Neural progenitor cell (in vitro differentiated cells): Measurements from ENCODE around the gene CCDC28B. TPM values are rescaled to one million over a fixed set of nuclear protein-coding genes. Genes with fewer than 3 reads are reported as not detected.

Experiments used
- DNase-seq: peaks from one replicate; pipeline ENCODE4 v3.0.0-alpha.2; 2016; ENCODE audit warnings: low spot score
- H2AFZ ChIP-seq: fragments of 200-600 bp; sonication (generic); replicated peaks from 2 replicates; pipeline ENCODE4 v1.6.1; 2016; ENCODE audit warnings: antibody characterized with exemption
- H3F3A ChIP-seq: fragments of 200-600 bp; sonication (generic); 2 replicates; pipeline ENCODE4 v1.6.1; 2016; ENCODE audit warnings: antibody characterized with exemption, low read depth
- H3K27ac ChIP-seq: fragments of 200-600 bp; sonication (generic); 2 replicates; pipeline ENCODE4 v1.5.1; 2016; ENCODE audit warnings: mild to moderate bottlenecking
- H3K27me3 ChIP-seq: fragments of 200-600 bp; sonication (generic); 2 replicates; pipeline ENCODE4 v1.6.1; 2016; ENCODE audit warnings: mild to moderate bottlenecking, moderate library complexity
- H3K36me3 ChIP-seq: fragments of 200-600 bp; sonication (generic); 2 replicates; pipeline ENCODE4 v1.5.1; 2016
- H3K4me1 ChIP-seq: fragments of 200-600 bp; sonication (generic); 2 replicates; pipeline ENCODE4 v1.6.1; 2016; ENCODE audit warnings: mixed run types
- H3K4me2 ChIP-seq: fragments of 200-600 bp; sonication (generic); 2 replicates; pipeline ENCODE4 v1.6.1; 2016
- H3K4me3 ChIP-seq: fragments of 200-600 bp; sonication (generic); 2 replicates; pipeline ENCODE4 v1.5.1; 2016
- H3K79me2 ChIP-seq: fragments of 200-600 bp; sonication (generic); 2 replicates; pipeline ENCODE4 v1.6.1; 2016; ENCODE audit warnings: low read depth
- H3K9ac ChIP-seq: fragments of 200-600 bp; sonication (generic); 2 replicates; pipeline ENCODE4 v1.6.1; 2016
- H3K9me3 ChIP-seq: fragments of 200-600 bp; sonication (generic); 2 replicates; pipeline ENCODE4 v1.5.1; 2016; ENCODE audit warnings: low read depth
- H4K20me1 ChIP-seq: fragments of 200-600 bp; sonication (generic); 2 replicates; pipeline ENCODE4 v1.6.1; 2016; ENCODE audit warnings: low read depth
- H3K27ac Mint-ChIP-seq: 3 replicates; pipeline ENCODE4 v1.8.0; 2021; ENCODE audit warnings: mixed read lengths
- H3K27me3 Mint-ChIP-seq: 2 replicates; pipeline ENCODE4 v1.8.0; 2022; ENCODE audit warnings: low read depth, mild to moderate bottlenecking, inconsistent platforms, moderate library complexity, mixed read lengths; ENCODE audit not compliant: insufficient read depth
- H3K36me3 Mint-ChIP-seq: 3 replicates; pipeline ENCODE4 v1.8.0; 2021; ENCODE audit warnings: mixed read lengths
- H3K4me1 Mint-ChIP-seq: 3 replicates; pipeline ENCODE4 v1.8.0; 2021; ENCODE audit warnings: mixed read lengths
- H3K4me3 Mint-ChIP-seq: 3 replicates; pipeline ENCODE4 v1.8.0; 2021; ENCODE audit warnings: mild to moderate bottlenecking, moderate library complexity, mixed read lengths
- H3K9me3 Mint-ChIP-seq: 3 replicates; pipeline ENCODE4 v1.8.0; 2020; ENCODE audit warnings: mixed read lengths
- EZH2 ChIP-seq: fragments of 200-600 bp; sonication (generic); IDR thresholded peaks from 2 replicates; pipeline ENCODE4 v1.6.1; 2017; ENCODE audit warnings: antibody characterized with exemption, mild to moderate bottlenecking, moderate library complexity
- EZH2phosphoT487 ChIP-seq: fragments of 200-600 bp; sonication (generic); IDR thresholded peaks from 2 replicates; pipeline ENCODE4 v1.6.1; 2017; ENCODE audit warnings: antibody characterized with exemption
- total RNA-seq: library from RNA; depleted of rRNA; stranded (reverse); fragments of >200 nt; gene quantifications from 2 replicates; pipeline ENCODE4 v1.2.3, GENCODE V29; 2015; ENCODE audit warnings: low replicate concordance
- TF ChIP-seq, protein P1 (sequence below): fragments of 200-600 bp; sonication (generic); IDR thresholded peaks from 2 replicates; pipeline ENCODE4 v1.5.1; 2017; ENCODE audit warnings: antibody characterized with exemption, mild to moderate bottlenecking

Gene CCDC28B
- total RNA-seq, 1 donor from 2014 or later = 6.5 TPM

DNA sequence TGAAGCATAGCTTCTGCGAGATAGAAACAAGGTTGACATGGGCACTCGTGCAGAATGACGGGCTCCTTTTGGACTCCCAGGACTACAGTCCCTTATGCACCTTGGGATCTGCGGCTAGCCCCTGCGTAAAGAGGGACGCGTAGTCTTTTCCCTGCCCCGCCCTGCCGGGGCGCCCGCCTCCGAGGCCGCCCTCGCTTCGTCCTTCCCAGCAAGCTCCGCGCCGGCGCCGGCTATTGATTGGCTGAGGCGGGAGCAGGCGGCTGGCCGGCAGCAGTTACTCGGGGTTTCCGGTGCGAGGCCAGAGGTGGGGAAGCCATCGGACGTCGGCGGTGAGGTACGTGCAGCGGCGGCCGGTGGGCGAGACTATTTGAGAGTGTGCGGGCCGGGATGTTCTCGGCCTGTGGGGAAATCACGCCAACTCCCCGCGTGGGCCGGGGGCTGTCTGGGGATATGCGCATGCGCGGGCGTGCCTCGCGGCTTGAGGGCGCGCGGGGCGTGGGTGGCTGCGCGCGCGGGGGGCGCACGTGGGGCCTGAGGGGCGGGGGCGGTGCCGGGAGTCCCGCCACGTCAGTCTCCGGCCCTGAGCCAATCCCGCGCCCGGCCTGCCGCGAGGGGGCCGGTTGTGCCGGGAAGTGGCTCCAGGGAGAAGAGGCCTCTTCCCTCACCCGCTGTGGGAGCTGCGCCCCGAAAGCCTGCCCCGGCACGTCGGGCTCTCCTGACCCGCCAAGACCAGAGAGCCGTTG lies 20.8 kb upstream of the CCDC28B start, which contains the start of gene TXLNA:
TSS of gene TXLNA (plus strand) at position 233 of the 743 bp plus-strand sequence. CDS start 671 bp downstream, outside the sequence.
- TF ChIP-seq, protein P1, sequence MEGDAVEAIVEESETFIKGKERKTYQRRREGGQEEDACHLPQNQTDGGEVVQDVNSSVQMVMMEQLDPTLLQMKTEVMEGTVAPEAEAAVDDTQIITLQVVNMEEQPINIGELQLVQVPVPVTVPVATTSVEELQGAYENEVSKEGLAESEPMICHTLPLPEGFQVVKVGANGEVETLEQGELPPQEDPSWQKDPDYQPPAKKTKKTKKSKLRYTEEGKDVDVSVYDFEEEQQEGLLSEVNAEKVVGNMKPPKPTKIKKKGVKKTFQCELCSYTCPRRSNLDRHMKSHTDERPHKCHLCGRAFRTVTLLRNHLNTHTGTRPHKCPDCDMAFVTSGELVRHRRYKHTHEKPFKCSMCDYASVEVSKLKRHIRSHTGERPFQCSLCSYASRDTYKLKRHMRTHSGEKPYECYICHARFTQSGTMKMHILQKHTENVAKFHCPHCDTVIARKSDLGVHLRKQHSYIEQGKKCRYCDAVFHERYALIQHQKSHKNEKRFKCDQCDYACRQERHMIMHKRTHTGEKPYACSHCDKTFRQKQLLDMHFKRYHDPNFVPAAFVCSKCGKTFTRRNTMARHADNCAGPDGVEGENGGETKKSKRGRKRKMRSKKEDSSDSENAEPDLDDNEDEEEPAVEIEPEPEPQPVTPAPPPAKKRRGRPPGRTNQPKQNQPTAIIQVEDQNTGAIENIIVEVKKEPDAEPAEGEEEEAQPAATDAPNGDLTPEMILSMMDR = peak; percentile 3
- TF ChIP-seq EZH2 = no peak
- Histone ChIP-seq H3K4me1 (peaks cover 16% of the 10 kb centered on the region), H3K27ac (peak within 1 kb of the TSS; percentile 76), H2AFZ (peak within 1 kb of the TSS; percentile 92), H3K79me2 (peaks cover 46% of the 10 kb centered on the region), H3K9me3 (no peaks in the 10 kb centered on the region), H3K4me2 (peak within 1 kb of the TSS; percentile 99), H3K36me3 (no peaks in the 10 kb centered on the region), H3F3A (peaks cover 38% of the 10 kb centered on the region), H4K20me1 (peaks cover 30% of the 10 kb centered on the region), H3K27me3 (no peaks in the 10 kb centered on the region), H3K9ac (peak within 1 kb of the TSS; percentile 71), H3K4me3 (peak within 1 kb of the TSS; percentile 70)
- H3K4me1 Mint-ChIP-seq = peaks cover 21% of the 10 kb centered on the region
- peak within 1 kb of the TSS; percentile 95 for H3K4me3 Mint-ChIP-seq
- peak; percentile 94 for DNase-seq
- no peaks in the 10 kb centered on the region for H3K9me3 Mint-ChIP-seq
- H3K36me3 Mint-ChIP-seq = peaks cover 22% of the 10 kb centered on the region
- H3K27me3 Mint-ChIP-seq = peaks cover 2% of the 10 kb centered on the region
- peak within 1 kb of the TSS; percentile 98 for H3K27ac Mint-ChIP-seq

DNA sequence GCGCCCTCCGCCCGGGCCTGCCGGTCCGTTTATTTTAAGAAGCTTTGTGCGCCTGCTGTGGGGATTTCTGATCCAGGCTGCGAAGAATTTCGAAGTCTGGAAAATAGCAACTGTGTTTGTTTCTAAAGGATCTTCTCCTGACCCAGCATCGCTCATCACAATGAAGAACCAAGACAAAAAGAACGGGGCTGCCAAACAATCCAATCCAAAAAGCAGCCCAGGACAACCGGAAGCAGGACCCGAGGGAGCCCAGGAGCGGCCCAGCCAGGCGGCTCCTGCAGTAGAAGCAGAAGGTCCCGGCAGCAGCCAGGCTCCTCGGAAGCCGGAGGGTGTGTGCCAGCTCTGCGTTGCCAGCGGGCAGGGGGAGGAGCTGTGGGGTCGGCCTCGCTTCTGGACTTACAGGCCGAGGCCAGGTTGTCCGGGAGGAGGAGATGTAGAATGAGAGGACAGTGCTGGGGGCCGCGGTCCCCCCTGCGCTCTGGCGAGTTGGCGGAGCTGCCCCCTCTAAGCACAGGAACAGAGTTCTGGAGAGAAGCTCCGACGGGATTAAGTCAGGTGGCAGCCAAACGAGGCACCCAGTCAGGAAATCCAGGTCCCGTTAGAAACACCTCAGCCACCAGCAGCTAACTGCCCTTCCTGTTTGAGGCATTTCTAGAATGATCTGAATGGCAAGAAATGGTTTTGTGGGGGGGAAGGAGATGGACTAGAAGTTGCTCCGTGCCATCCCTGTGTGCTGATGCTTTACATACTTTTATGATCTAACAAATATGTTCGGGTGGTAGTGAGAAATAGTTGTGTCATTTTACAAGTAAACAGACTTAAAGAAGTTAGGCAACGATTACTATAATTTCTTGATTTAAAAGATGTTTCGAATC lies 20.0 kb upstream of the CCDC28B start:
- H3K27ac ChIP-seq = peak overlapping the region; percentile 76
- Mint-ChIP-seq H3K4me3 (peak overlapping the region; percentile 95), H3K36me3 (peaks cover 27% of the 10 kb centered on the region), H3K27ac (peak overlapping the region; percentile 98), H3K27me3 (peaks cover 2% of the 10 kb centered on the region), H3K4me1 (peaks cover 21% of the 10 kb centered on the region), H3K9me3 (no peaks in the 10 kb centered on the region)
- no peaks in the 10 kb centered on the region for H3K27me3 ChIP-seq
- peak overlapping the region; percentile 99 for H3K4me2 ChIP-seq
- peaks cover 16% of the 10 kb centered on the region for H3K4me1 ChIP-seq
- H4K20me1 ChIP-seq = peaks cover 36% of the 10 kb centered on the region
- H3F3A ChIP-seq = peaks cover 38% of the 10 kb centered on the region
- H3K9ac ChIP-seq = peak overlapping the region; percentile 71
- DNase-seq = peak; percentile 63
- TF ChIP-seq, protein P1 = no peak
- TF ChIP-seq EZH2 = no peak
- no peak for TF ChIP-seq EZH2phosphoT487
- no peaks in the 10 kb centered on the region for H3K36me3 ChIP-seq
- H2AFZ ChIP-seq = peak overlapping the region; percentile 22
- H3K79me2 ChIP-seq = peaks cover 54% of the 10 kb centered on the region
- H3K9me3 ChIP-seq = no peaks in the 10 kb centered on the region
- H3K4me3 ChIP-seq = peak overlapping the region; percentile 70

DNA sequence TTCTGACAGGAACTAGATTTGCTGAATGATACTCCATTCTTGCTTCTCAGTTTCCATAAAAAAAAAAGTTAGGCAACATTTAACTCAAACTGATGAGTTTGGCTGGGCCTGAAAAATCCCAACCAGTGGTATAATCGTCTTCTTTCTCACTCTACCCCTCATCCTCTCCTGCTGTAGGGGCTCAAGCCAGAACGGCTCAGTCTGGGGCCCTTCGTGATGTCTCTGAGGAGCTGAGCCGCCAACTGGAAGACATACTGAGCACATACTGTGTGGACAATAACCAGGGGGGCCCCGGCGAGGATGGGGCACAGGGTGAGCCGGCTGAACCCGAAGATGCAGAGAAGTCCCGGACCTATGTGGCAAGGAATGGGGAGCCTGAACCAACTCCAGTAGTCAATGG lies 19.3 kb upstream of the CCDC28B start:
- peak overlapping the region; percentile 99 for H3K4me2 ChIP-seq
- no peaks in the 10 kb centered on the region for H3K36me3 ChIP-seq
- no peak overlapping the region for H3K27ac Mint-ChIP-seq
- DNase-seq = no peak
- peak overlapping the region; percentile 95 for H3K4me3 Mint-ChIP-seq
- TF ChIP-seq, protein P1 = no peak
- TF ChIP-seq EZH2phosphoT487 (no peak), EZH2 (no peak)
- H3K27me3 ChIP-seq = no peaks in the 10 kb centered on the region
- H3K4me1 ChIP-seq = peaks cover 16% of the 10 kb centered on the region
- peak overlapping the region; percentile 71 for H3K9ac ChIP-seq
- H3K79me2 ChIP-seq = peaks cover 61% of the 10 kb centered on the region
- peak overlapping the region; percentile 70 for H3K4me3 ChIP-seq
- no peak overlapping the region for H2AFZ ChIP-seq
- H3K9me3 ChIP-seq = no peaks in the 10 kb centered on the region
- peaks cover 36% of the 10 kb centered on the region for H3F3A ChIP-seq
- peaks cover 21% of the 10 kb centered on the region for H3K4me1 Mint-ChIP-seq
- peaks cover 28% of the 10 kb centered on the region for H3K36me3 Mint-ChIP-seq
- no peak overlapping the region for H3K27ac ChIP-seq
- H4K20me1 ChIP-seq = peaks cover 42% of the 10 kb centered on the region
- H3K27me3 Mint-ChIP-seq = peaks cover 2% of the 10 kb centered on the region
- H3K9me3 Mint-ChIP-seq = no peaks in the 10 kb centered on the region
